CD4-positive, alpha-beta T cell (primary cell): ENCODE data around the gene ZIC5. TPM values are rescaled to one million over a fixed set of nuclear protein-coding genes. Genes with fewer than 3 reads are reported as not detected.
"Not testable (repeated sequence)": the region's sequence is repeated elsewhere in the genome, so short reads cannot be mapped to it uniquely, and the experiment has no call there.

Source experiments
- ATAC-seq: fragments of 200-7000 bp; cut with Tn5 transposase; one replicate; pipeline ENCODE4 v1.10.0; 2022; ENCODE audit warnings: mild to moderate bottlenecking; ENCODE audit not compliant: poor library complexity
- CTCF ChIA-PET: fragments of 350-600 bp; sonication (Branson Sonifier 250); formaldehyde crosslinking; loops from one replicate; lab custom pipeline; 2021; ENCODE audit warnings: antibody characterized with exemption, inconsistent platforms; lab: Charles Lee
- POLR2A ChIA-PET: fragments of 350-600 bp; sonication (Branson Sonifier 250); formaldehyde crosslinking; loops from one replicate; lab custom pipeline; 2021; ENCODE audit warnings: antibody characterized with exemption, inconsistent platforms; lab: Charles Lee
- DNase-seq, 14 experiments: peaks; one replicate each; pipeline ENCODE4 v3.0.0-alpha.2; 2013 to 2020; ENCODE audit warnings: mixed read lengths in 2 of 14
- H3K27ac ChIP-seq, 2 donors: one replicate each; pipeline versions ENCODE4 v1.5.1 to v1.7.0; 2013; ENCODE audit warnings: low read length in 2 of 2, low read depth in 1 of 2, mild to moderate bottlenecking in 1 of 2
- H3K27me3 ChIP-seq, 2 experiments: 1 replicate in 1 of 2; 2 replicates in 1 of 2; pipeline versions ENCODE4 v1.6.1 to v1.7.0; 2013; ENCODE audit warnings: low read length in 2 of 2, control low read depth in 1 of 2, mild to moderate bottlenecking in 1 of 2, moderate library complexity in 1 of 2; ENCODE audit not compliant: insufficient read depth in 2 of 2, control insufficient read depth in 1 of 2
- H3K36me3 ChIP-seq: one replicate; pipeline ENCODE4 v1.6.1; 2013; ENCODE audit warnings: low read length, control low read depth; ENCODE audit not compliant: insufficient read depth
- H3K4me1 ChIP-seq: one replicate; pipeline ENCODE4 v1.6.1; 2013; ENCODE audit warnings: low read length, control low read depth; ENCODE audit not compliant: insufficient read depth
- H3K4me3 ChIP-seq: one replicate; pipeline ENCODE4 v1.5.1; 2013; ENCODE audit warnings: mild to moderate bottlenecking, low read length, moderate library complexity
- H3K9me3 ChIP-seq, 2 experiments: 1 replicate in 1 of 2; 2 replicates in 1 of 2; pipeline versions ENCODE4 v1.6.1 to v1.7.0; 2013; ENCODE audit warnings: low read length in 2 of 2, mild to moderate bottlenecking in 2 of 2, control low read depth in 1 of 2, moderate library complexity in 1 of 2; ENCODE audit not compliant: control insufficient read depth in 1 of 2, insufficient read depth in 1 of 2
- H3K27ac Mint-ChIP-seq: one replicate; pipeline ENCODE4 v1.8.0; 2020; ENCODE audit warnings: mixed read lengths
- H3K27me3 Mint-ChIP-seq: one replicate; pipeline ENCODE4 v1.8.0; 2021; ENCODE audit warnings: mixed read lengths
- H3K36me3 Mint-ChIP-seq: one replicate; pipeline ENCODE4 v1.8.0; 2021; ENCODE audit warnings: low read depth, mixed read lengths
- H3K4me1 Mint-ChIP-seq: one replicate; pipeline ENCODE4 v1.8.0; 2021; ENCODE audit warnings: low read depth, mixed read lengths
- H3K4me3 Mint-ChIP-seq: one replicate; pipeline ENCODE4 v1.8.0; 2020; ENCODE audit warnings: mild to moderate bottlenecking, mixed read lengths
- H3K9me3 Mint-ChIP-seq: one replicate; pipeline ENCODE4 v1.8.0; 2020; ENCODE audit warnings: mixed read lengths
- CTCF ChIP-seq: fragments of 200-600 bp; IDR thresholded peaks from one replicate; pipeline ENCODE4 v1.8.0; 2022; ENCODE audit warnings: antibody characterized with exemption, mild to moderate bottlenecking
- intact Hi-C, 2 experiments: fragments of 100-400 bp; cut with DNase I in 1 of 2; cut with micrococcal nuclease in 1 of 2; formaldehyde crosslinking; loops; one replicate each; pipeline versions ENCODE4 v1.15.1 to v1.9.0; 2023 to 2025; cut with DNase I, micrococcal nuclease
- total RNA-seq, 174 experiments: library from RNA in 2 of 174; stranded (reverse) in 2 of 174; gene quantifications; one replicate each; pipeline ENCODE4 v1.2.3 and lab custom pipeline; 2021 to 2026

ZIC5 gene
- total RNA-seq, 2 experiments from 2014 or later, result not detected

- POLR2A ChIA-PET, result no interaction called here
- no peaks in the 10 kb centered on the region for H3K9me3 ChIP-seq
- Mint-ChIP-seq H3K4me3 (no peak overlapping the region), H3K4me1 (no peaks in the 10 kb centered on the region), H3K9me3 (no peaks in the 10 kb centered on the region), H3K36me3 (no peaks in the 10 kb centered on the region), H3K27me3 (peaks cover 77% of the 10 kb centered on the region), H3K27ac (no peak overlapping the region)
- DNase-seq (no peak), ATAC-seq (no peak)
- no peaks in the 10 kb centered on the region for H3K4me1 ChIP-seq
- H3K4me3 ChIP-seq, result no peak overlapping the region
- intact Hi-C loops, result no loop called here
- no peak overlapping the region for H3K27ac ChIP-seq
- CTCF ChIA-PET, result no interaction called here
- no peak for TF ChIP-seq CTCF
- H3K36me3 ChIP-seq, result no peaks in the 10 kb centered on the region
- peaks cover 15 to 25% of the 10 kb centered on the region in 2 experiments for H3K27me3 ChIP-seq
Measured at GRCh38 chr13:99947666-99948065, 23.9 kb downstream of the ZIC5 start.

- H3K4me1 ChIP-seq, POLR2A ChIA-PET, H3K36me3 ChIP-seq, H3K9me3 Mint-ChIP-seq, H3K27ac Mint-ChIP-seq, H3K36me3 Mint-ChIP-seq, DNase-seq, H3K4me3 ChIP-seq, intact Hi-C loops, H3K27ac ChIP-seq, ATAC-seq, H3K9me3 ChIP-seq, H3K4me3 Mint-ChIP-seq, CTCF ChIA-PET, H3K4me1 Mint-ChIP-seq: not testable (repeated sequence)
- H3K27me3 ChIP-seq, result peaks cover 17 to 35% of the 10 kb centered on the region in 2 experiments
- H3K27me3 Mint-ChIP-seq, result peaks cover 74% of the 10 kb centered on the region
Measured at GRCh38 chr13:99945515-99945914, 26.1 kb downstream of the ZIC5 start.

- no peak for DNase-seq
- Mint-ChIP-seq H3K36me3 (no peaks in the 10 kb centered on the region), H3K9me3 (no peaks in the 10 kb centered on the region), H3K4me3 (no peak overlapping the region), H3K4me1 (no peaks in the 10 kb centered on the region), H3K27ac (no peak overlapping the region), H3K27me3 (peaks cover 71% of the 10 kb centered on the region)
- H3K9me3 ChIP-seq, result no peaks in the 10 kb centered on the region
- H3K27me3 ChIP-seq, result peaks cover 15 to 33% of the 10 kb centered on the region in 2 experiments
- no peak for ATAC-seq
- H3K4me3 ChIP-seq, result no peak overlapping the region
- POLR2A ChIA-PET, result no interaction called here
- intact Hi-C loops, result no loop called here
- no peak for TF ChIP-seq CTCF
- no peaks in the 10 kb centered on the region for H3K4me1 ChIP-seq
- CTCF ChIA-PET, result no interaction called here
- no peak overlapping the region for H3K27ac ChIP-seq
- no peaks in the 10 kb centered on the region for H3K36me3 ChIP-seq
Measured at GRCh38 chr13:99944606-99945005, 27.0 kb downstream of the ZIC5 start.

GRCh38 chr13:99944102-99944501, 27.5 kb downstream of the ZIC5 start:
- POLR2A ChIA-PET, result no interaction called here
- CTCF ChIA-PET, result no interaction called here
- H3K27me3 ChIP-seq, result peaks cover 10 to 28% of the 10 kb centered on the region in 2 experiments
- H3K27ac Mint-ChIP-seq, result no peak overlapping the region
- no peaks in the 10 kb centered on the region for H3K36me3 ChIP-seq
- no peaks in the 10 kb centered on the region for H3K9me3 Mint-ChIP-seq
- DNase-seq, result no peak
- H3K4me1 ChIP-seq, result no peaks in the 10 kb centered on the region
- H3K4me3 ChIP-seq, result no peak overlapping the region
- no peaks in the 10 kb centered on the region for H3K4me1 Mint-ChIP-seq
- no peak for TF ChIP-seq CTCF
- no peak overlapping the region for H3K27ac ChIP-seq
- no peaks in the 10 kb centered on the region for H3K9me3 ChIP-seq
- peaks cover 71% of the 10 kb centered on the region for H3K27me3 Mint-ChIP-seq
- intact Hi-C loops, result no loop called here
- no peak for ATAC-seq
- H3K36me3 Mint-ChIP-seq, result no peaks in the 10 kb centered on the region
- H3K4me3 Mint-ChIP-seq, result no peak overlapping the region
